Calu3 (cell line): Measurements from ENCODE around the gene KIAA0930. TPM values are rescaled to one million over a fixed set of nuclear protein-coding genes. Genes with fewer than 3 reads are reported as not detected.

Source experiments
- BruUV-seq: library from RNA; stranded (reverse); fragments of 400-500 nt; replicated peaks from 2 replicates; lab custom pipeline; 2021; lab: Mats Ljungman, UMichigan
- CTCF ChIA-PET: fragments of 300-600 bp; sonication (Branson Sonifier 250); formaldehyde crosslinking; loops from one replicate; lab custom pipeline; 2022; ENCODE audit warnings: antibody characterized with exemption; lab: Charles Lee
- DNase-seq: peaks from one replicate; pipeline ENCODE4 v3.0.0; 2022
- H3K27ac Mint-ChIP-seq: one replicate; pipeline ENCODE4 v1.8.0; 2022; ENCODE audit warnings: mixed read lengths; ENCODE audit not compliant: unreplicated experiment
- H3K27me3 Mint-ChIP-seq: one replicate; pipeline ENCODE4 v1.8.0; 2022; ENCODE audit warnings: mixed read lengths; ENCODE audit not compliant: unreplicated experiment
- H3K36me3 Mint-ChIP-seq: one replicate; pipeline ENCODE4 v1.8.0; 2022; ENCODE audit warnings: mild to moderate bottlenecking, moderate library complexity, mixed read lengths; ENCODE audit not compliant: insufficient read depth, unreplicated experiment
- H3K4me1 Mint-ChIP-seq: one replicate; pipeline ENCODE4 v1.8.0; 2022; ENCODE audit warnings: mild to moderate bottlenecking, low read depth, mixed read lengths; ENCODE audit not compliant: unreplicated experiment
- H3K4me3 Mint-ChIP-seq: one replicate; pipeline ENCODE4 v1.8.0; 2022; ENCODE audit warnings: mild to moderate bottlenecking, low read depth, moderate library complexity, mixed read lengths; ENCODE audit not compliant: unreplicated experiment
- H3K9me3 Mint-ChIP-seq: one replicate; pipeline ENCODE4 v1.8.0; 2022; ENCODE audit warnings: low read depth, mixed read lengths; ENCODE audit not compliant: unreplicated experiment
- CTCF ChIP-seq: fragments of 200-600 bp; IDR thresholded peaks from one replicate; pipeline ENCODE4 v1.8.0; 2022; ENCODE audit warnings: antibody characterized with exemption; ENCODE audit not compliant: unreplicated experiment
- intact Hi-C: fragments of 100-400 bp; cut with micrococcal nuclease; formaldehyde crosslinking; loops from one replicate; pipeline ENCODE4 v1.10.0; 2022; ENCODE audit not compliant: unreplicated experiment
- total RNA-seq: library from RNA; stranded (reverse); gene quantifications from 2 replicates; pipeline ENCODE4 v1.2.3, GENCODE V29; 2022

KIAA0930 gene
- total RNA-seq, 1 experiment from 2014 or later: 56.8 TPM

DNA sequence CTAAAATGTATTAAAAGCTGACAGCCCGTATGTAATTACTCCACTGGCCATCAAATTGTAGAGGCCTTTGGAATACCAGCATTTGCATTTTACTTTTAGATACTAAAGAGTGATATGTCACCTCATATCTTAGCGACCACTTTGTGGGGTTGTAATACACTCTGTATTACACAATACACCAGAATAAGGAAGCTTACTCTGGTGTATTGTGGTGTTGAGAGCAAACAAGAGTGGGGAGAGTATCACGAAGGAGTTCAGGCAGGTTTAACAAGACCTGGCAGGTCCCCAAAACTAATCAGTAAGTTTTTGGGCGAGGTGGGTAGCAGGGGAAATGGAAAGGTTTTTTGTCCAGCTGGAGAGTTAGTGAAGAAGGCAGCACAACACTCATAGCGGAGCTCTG is 73.8 kb downstream of the KIAA0930 start:
- BruUV-seq: TSS peak; percentile 1
- TF ChIP-seq CTCF: no peak
- H3K4me1 Mint-ChIP-seq: peaks cover 46% of the 10 kb centered on the region
- H3K4me3 Mint-ChIP-seq: no peak overlapping the region
- peak overlapping the region; percentile 33 for H3K27ac Mint-ChIP-seq
- no peaks in the 10 kb centered on the region for H3K9me3 Mint-ChIP-seq
- H3K27me3 Mint-ChIP-seq: no peaks in the 10 kb centered on the region
- H3K36me3 Mint-ChIP-seq: peaks cover 67% of the 10 kb centered on the region
- CTCF ChIA-PET: no interaction called here
- DNase-seq: no peak
- intact Hi-C loops: no loop called here

GRCh38 chr22:45164270-45165088 is 76.2 kb downstream of the KIAA0930 start:
- Mint-ChIP-seq H3K4me1 (peaks cover 56% of the 10 kb centered on the region), H3K4me3 (peak overlapping the region; percentile 94), H3K27ac (peak overlapping the region; percentile 92), H3K27me3 (no peaks in the 10 kb centered on the region), H3K9me3 (no peaks in the 10 kb centered on the region), H3K36me3 (peaks cover 77% of the 10 kb centered on the region)
- intact Hi-C loops: no loop called here
- DNase-seq: peak; percentile 26
- TF ChIP-seq CTCF: no peak
- no TSS peak for BruUV-seq
- CTCF ChIA-PET: interaction anchor here (0.5 to 0.6 kb wide), 2 partner anchors 9 to 68 kb away, joined by 3 read pairs; no protein-coding TSS in a partner anchor

- peak within 1 kb of the TSS; percentile 95 for H3K27ac Mint-ChIP-seq
- peaks cover 64% of the 10 kb centered on the region for H3K4me1 Mint-ChIP-seq
- peak; percentile 96 for DNase-seq
- H3K9me3 Mint-ChIP-seq: no peaks in the 10 kb centered on the region
- CTCF ChIA-PET: interaction anchor here (0.5 to 0.6 kb wide), 4 partner anchors 10 to 67 kb away, joined by 3 read pairs; no protein-coding TSS in a partner anchor
- no peaks in the 10 kb centered on the region for H3K27me3 Mint-ChIP-seq
- peaks cover 85% of the 10 kb centered on the region for H3K36me3 Mint-ChIP-seq
- H3K4me3 Mint-ChIP-seq: peak within 1 kb of the TSS; percentile 94
- TF ChIP-seq CTCF: no peak
- BruUV-seq: no TSS peak
- intact Hi-C loops: no loop called here
Observed at GRCh38 chr22:45163451-45164269, 77.0 kb downstream of the KIAA0930 start, which contains the start of gene NUP50. Gene NUP50, plus strand, starts transcription at chr22:45163925. Its CDS starts 4,253 bp downstream, at chr22:45168178.

- no peaks in the 10 kb centered on the region for H3K9me3 Mint-ChIP-seq
- intact Hi-C loops: no loop called here
- H3K27me3 Mint-ChIP-seq: no peaks in the 10 kb centered on the region
- H3K4me1 Mint-ChIP-seq: peaks cover 70% of the 10 kb centered on the region
- H3K4me3 Mint-ChIP-seq: peak overlapping the region; percentile 94
- TSS peak; percentile 51 for BruUV-seq
- CTCF ChIA-PET: interaction anchor here (0.6 kb wide), 2 partner anchors 33 to 55 kb away, joined by 3 read pairs; no protein-coding TSS in a partner anchor
- peaks cover 85% of the 10 kb centered on the region for H3K36me3 Mint-ChIP-seq
- H3K27ac Mint-ChIP-seq: peak overlapping the region; percentile 95
- no peak for TF ChIP-seq CTCF
- peak; percentile 36 for DNase-seq
Observed at GRCh38 chr22:45163099-45163450, 77.6 kb downstream of the KIAA0930 start.
